Lung microvascular endothelial cell (primary cell): ENCODE measurements around the gene LDLRAD4. TPM values are rescaled to one million over a fixed set of nuclear protein-coding genes. Genes with fewer than 3 reads are reported as not detected.
A peak's percentile ranks its signal among the peaks of the same experiment; 100 is the strongest.

ENCODE experiments used
- DNase-seq, 2 donors: peaks; one replicate each; pipeline versions ENCODE4 v3.0.0 to v3.0.0-alpha.2; 2010; ENCODE audit warnings: low read depth in 2 of 2
- total RNA-seq: library from RNA; depleted of rRNA; stranded (reverse); fragments of >200 nt; gene quantifications from 2 replicates; pipeline ENCODE4 v1.2.1, GENCODE V29; 2014

The LDLRAD4 gene
- total RNA-seq, 1 donor from 2014 or later, result 22.2 TPM

- DNase-seq, result peak in 1 of 2 donors; percentile 41
Measured at GRCh38 chr18:13369756-13370510, 151.4 kb downstream of the LDLRAD4 start.

GRCh38 chr18:13370995-13371625, 152.6 kb downstream of the LDLRAD4 start:
- DNase-seq, result no peak

GRCh38 chr18:13371689-13372418, 153.3 kb downstream of the LDLRAD4 start:
- no peak for DNase-seq

GRCh38 chr18:13372531-13372951, 154.0 kb downstream of the LDLRAD4 start:
- DNase-seq, result no peak

- DNase-seq, result no peak
Measured at GRCh38 chr18:13374096-13374467, 155.5 kb downstream of the LDLRAD4 start.

- DNase-seq, result peak; percentile 69 to 90
Measured at GRCh38 chr18:13374468-13375301, 156.1 kb downstream of the LDLRAD4 start.

GRCh38 chr18:13375302-13376255, 157.0 kb downstream of the LDLRAD4 start:
- peak; percentile 96 to 97 for DNase-seq

GRCh38 chr18:13376298-13376840, 157.8 kb downstream of the LDLRAD4 start:
- no peak for DNase-seq

- no peak for DNase-seq
Measured at GRCh38 chr18:13376841-13377351, 158.3 kb downstream of the LDLRAD4 start.

- DNase-seq, result peak; percentile 15 to 61
Measured at GRCh38 chr18:13377496-13377895, 158.9 kb downstream of the LDLRAD4 start.

- DNase-seq, result no peak
Measured at GRCh38 chr18:13378150-13378549, 159.6 kb downstream of the LDLRAD4 start.

- no peak for DNase-seq
Measured at GRCh38 chr18:13379062-13379865, 160.7 kb downstream of the LDLRAD4 start.

- DNase-seq, result peak in 1 of 2 donors; percentile 67
Measured at GRCh38 chr18:13379930-13380690, 161.6 kb downstream of the LDLRAD4 start.

- no peak for DNase-seq
Measured at GRCh38 chr18:13380691-13381070, 162.1 kb downstream of the LDLRAD4 start.

GRCh38 chr18:13381331-13381730, 162.8 kb downstream of the LDLRAD4 start:
- no peak for DNase-seq

GRCh38 chr18:13381944-13382365, 163.4 kb downstream of the LDLRAD4 start:
- DNase-seq, result peak; percentile 84 to 97

- peak; percentile 91 to 97 for DNase-seq
Measured at GRCh38 chr18:13382366-13382953, 163.9 kb downstream of the LDLRAD4 start.
